SH-SY5Y (cell line): ENCODE results near the gene IER5L.

Source experiments
- GATA2 ChIP-seq: IDR thresholded peaks from 2 replicates; pipeline ENCODE4 v1.6.1; 2011; ENCODE audit warnings: mild to moderate bottlenecking, low read depth, low read length
- GATA3 ChIP-seq: IDR thresholded peaks from 2 replicates; pipeline ENCODE4 v1.6.1; 2011; ENCODE audit warnings: low read depth, mild to moderate bottlenecking, low read length, moderate library complexity

DNA sequence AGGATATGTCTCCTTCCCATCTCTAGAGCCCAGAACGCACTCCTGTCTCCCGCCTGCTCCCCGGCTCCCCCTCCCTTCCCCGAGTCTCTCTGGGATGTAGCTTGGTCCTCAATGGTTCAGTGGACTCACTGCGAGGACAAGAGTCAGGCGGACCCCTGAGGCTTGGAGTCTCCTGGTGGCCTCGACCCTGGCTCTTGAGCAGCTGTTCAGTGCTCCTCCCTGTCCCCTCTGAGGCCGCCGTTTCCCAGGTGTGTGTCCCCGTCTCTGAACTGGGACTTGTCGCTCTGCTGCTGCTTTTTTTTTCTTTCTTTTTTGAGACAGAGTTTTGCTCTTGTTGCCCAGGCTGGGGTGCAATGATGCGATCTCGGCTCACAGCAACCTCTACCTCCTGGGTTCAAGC, 44.8 kb upstream of the IER5L start:
- TF ChIP-seq GATA2 (no peak), GATA3 (no peak)
